WTC11 (cell line): Measurements from ENCODE around the gene NRBF2. TPM values are rescaled to one million over a fixed set of nuclear protein-coding genes. Genes with fewer than 3 reads are reported as not detected.

ENCODE experiments used
- ATAC-seq: fragments of 200-7000 bp; cut with Tn5 transposase; 2 replicates; pipeline ENCODE4 v1.10.0; 2021; ENCODE audit warnings: mild to moderate bottlenecking, moderate library complexity
- CTCF ChIA-PET: fragments of 300-600 bp; sonication (Branson Sonifier 250); formaldehyde crosslinking; loops from one replicate; lab custom pipeline; 2021; ENCODE audit warnings: antibody characterized with exemption; lab: Charles Lee
- POLR2A ChIA-PET: fragments of 350-600 bp; sonication (Branson Sonifier 250); formaldehyde crosslinking; loops from one replicate; lab custom pipeline; 2021; ENCODE audit warnings: antibody characterized with exemption; lab: Charles Lee
- DNase-seq: peaks from one replicate; pipeline ENCODE4 v3.0.0; 2021; ENCODE audit warnings: low spot score
- H3K27ac Mint-ChIP-seq: 2 replicates; pipeline ENCODE4 v1.8.0; 2021; ENCODE audit warnings: mixed read lengths
- H3K27me3 Mint-ChIP-seq: 2 replicates; pipeline ENCODE4 v1.8.0; 2021; ENCODE audit warnings: low read depth, mild to moderate bottlenecking, moderate library complexity, mixed read lengths
- H3K36me3 Mint-ChIP-seq: 2 replicates; pipeline ENCODE4 v1.8.0; 2021; ENCODE audit warnings: mixed read lengths
- H3K4me1 Mint-ChIP-seq: 2 replicates; pipeline ENCODE4 v1.8.0; 2022; ENCODE audit warnings: mixed read lengths
- H3K4me3 Mint-ChIP-seq: 2 replicates; pipeline ENCODE4 v1.8.0; 2021; ENCODE audit warnings: mild to moderate bottlenecking, moderate library complexity, mixed read lengths
- H3K9me3 Mint-ChIP-seq: 2 replicates; pipeline ENCODE4 v1.8.0; 2021; ENCODE audit warnings: mixed read lengths
- CBFB ChIP-seq: sonication (generic); formaldehyde crosslinking; IDR thresholded peaks from 2 replicates; pipeline ENCODE4 v1.8.1; 2022; ENCODE audit warnings: mild to moderate bottlenecking, low read depth, missing genetic modification reagents
- E2F1 ChIP-seq: sonication (generic); formaldehyde crosslinking; IDR thresholded peaks from 2 replicates; pipeline ENCODE4 v1.8.0; 2022; ENCODE audit warnings: mild to moderate bottlenecking, missing genetic modification reagents
- E2F5 ChIP-seq: sonication (generic); formaldehyde crosslinking; IDR thresholded peaks from 2 replicates; pipeline ENCODE4 v1.8.1; 2022; ENCODE audit warnings: mild to moderate bottlenecking, moderate library complexity, missing genetic modification reagents
- EMX1 ChIP-seq: fragments of 250-450 bp; sonication (Bioruptor Pico); IDR thresholded peaks from 2 replicates; pipeline ENCODE4 v1.8.0; 2021; ENCODE audit warnings: mild to moderate bottlenecking
- FOXK1 ChIP-seq: sonication (generic); formaldehyde crosslinking; IDR thresholded peaks from 2 replicates; pipeline ENCODE4 v1.8.0; 2022; ENCODE audit warnings: mild to moderate bottlenecking, moderate library complexity, missing genetic modification reagents
- FOXP4 ChIP-seq: sonication (generic); formaldehyde crosslinking; IDR thresholded peaks from 2 replicates; pipeline ENCODE4 v1.8.0; 2022; ENCODE audit warnings: mild to moderate bottlenecking, missing genetic modification reagents
- HMGA2 ChIP-seq: fragments of 250-450 bp; sonication (Bioruptor Pico); IDR thresholded peaks from 2 replicates; pipeline ENCODE4 v1.4.0; 2021; ENCODE audit warnings: mild to moderate bottlenecking, moderate library complexity
- NR3C1 ChIP-seq: sonication (generic); formaldehyde crosslinking; conservative IDR thresholded peaks from 2 replicates; pipeline ENCODE4 v1.8.1; 2023; ENCODE audit warnings: low read depth, mild to moderate bottlenecking, missing genetic modification reagents
- PRRX2 ChIP-seq: fragments of 250-450 bp; sonication (Bioruptor Pico); IDR thresholded peaks from 2 replicates; pipeline ENCODE4 v1.8.0; 2021; ENCODE audit warnings: mild to moderate bottlenecking
- SP1 ChIP-seq: sonication (generic); formaldehyde crosslinking; conservative IDR thresholded peaks from 2 replicates; pipeline ENCODE4 v1.8.1; 2022; ENCODE audit warnings: missing genetic modification reagents
- USF2 ChIP-seq: sonication (generic); formaldehyde crosslinking; IDR thresholded peaks from 2 replicates; pipeline ENCODE4 v1.8.1; 2023; ENCODE audit warnings: mild to moderate bottlenecking, missing genetic modification reagents, moderate library complexity
- ZBTB21 ChIP-seq: sonication (generic); formaldehyde crosslinking; IDR thresholded peaks from 2 replicates; pipeline ENCODE4 v1.8.1; 2023; ENCODE audit warnings: mild to moderate bottlenecking, missing genetic modification reagents, borderline replicate concordance
- ZBTB43 ChIP-seq: sonication (generic); formaldehyde crosslinking; IDR thresholded peaks from 2 replicates; pipeline ENCODE4 v1.8.1; 2023; ENCODE audit warnings: mild to moderate bottlenecking, missing genetic modification reagents
- ZNF219 ChIP-seq: sonication (generic); formaldehyde crosslinking; IDR thresholded peaks from 2 replicates; pipeline ENCODE4 v1.8.0; 2023; ENCODE audit warnings: missing genetic modification reagents, mild to moderate bottlenecking, borderline replicate concordance
- ZNF263 ChIP-seq: sonication (generic); formaldehyde crosslinking; IDR thresholded peaks from 2 replicates; pipeline ENCODE4 v1.8.1; 2022; ENCODE audit warnings: low read depth, mild to moderate bottlenecking, moderate library complexity, missing genetic modification reagents
- ZNF532 ChIP-seq: fragments of 250-450 bp; sonication (Bioruptor Pico); IDR thresholded peaks from 2 replicates; pipeline ENCODE4 v1.9.0; 2021; ENCODE audit warnings: mild to moderate bottlenecking, borderline replicate concordance
- ZNF671 ChIP-seq: fragments of 250-450 bp; sonication (Bioruptor Pico); IDR thresholded peaks from 2 replicates; pipeline ENCODE4 v1.8.0; 2021; ENCODE audit warnings: mild to moderate bottlenecking
- ZSCAN18 ChIP-seq: fragments of 250-450 bp; sonication (Bioruptor Pico); IDR thresholded peaks from 2 replicates; pipeline ENCODE4 v2.1.2; 2022; ENCODE audit warnings: mild to moderate bottlenecking, moderate library complexity
- total RNA-seq: library from RNA; stranded (reverse); gene quantifications from 3 replicates; pipeline ENCODE4 v1.2.3, GENCODE V29; 2021

Gene NRBF2
- total RNA-seq, 1 experiment from 2014 or later, result 25.9 TPM

GRCh38 chr10:63143987-63144386 lies 10.9 kb downstream of the NRBF2 start:
- Mint-ChIP-seq H3K4me1 (peaks cover 19% of the 10 kb centered on the region), H3K9me3 (no peaks in the 10 kb centered on the region), H3K36me3 (peaks cover 11% of the 10 kb centered on the region), H3K27me3 (no peaks in the 10 kb centered on the region), H3K27ac (peak overlapping the region; percentile 89; the same call in 1 of the 2 replicates), H3K4me3 (no peak overlapping the region)
- TF ChIP-seq ZNF263 (CRISPR knock-in tag) (no peak), USF2 (CRISPR knock-in tag) (no peak)
- ATAC-seq (no peak), DNase-seq (no peak)
- POLR2A ChIA-PET, result no interaction called here
- CTCF ChIA-PET, result interaction anchor here (0.7 kb wide), 1 partner anchor 17 kb away, joined by 4 read pairs; no protein-coding TSS in a partner anchor

GRCh38 chr10:63145782-63146181 lies 12.7 kb downstream of the NRBF2 start:
- no peak overlapping the region for H3K27ac Mint-ChIP-seq
- ATAC-seq (no peak), DNase-seq (no peak)
- peaks cover 13% of the 10 kb centered on the region for H3K36me3 Mint-ChIP-seq
- no peaks in the 10 kb centered on the region for H3K9me3 Mint-ChIP-seq
- H3K27me3 Mint-ChIP-seq, result no peaks in the 10 kb centered on the region
- POLR2A ChIA-PET, result interaction anchor here (1.3 kb wide), 1 partner anchor 12 kb away, joined by 4 read pairs; the partner anchor contains the start of gene NRBF2
- H3K4me3 Mint-ChIP-seq, result no peak overlapping the region
- CTCF ChIA-PET, result interaction anchor here (1.1 to 3.2 kb wide), 5 partner anchors 9 to 654 kb away, joined by 3 to 11 read pairs (median 3); no protein-coding TSS in a partner anchor
- H3K4me1 Mint-ChIP-seq, result peaks cover 19% of the 10 kb centered on the region
- TF ChIP-seq FOXK1 (CRISPR knock-in tag) (no peak), ZNF532 (CRISPR knock-in tag) (no peak), USF2 (CRISPR knock-in tag) (no peak), PRRX2 (CRISPR knock-in tag) (no peak), CBFB (CRISPR knock-in tag) (no peak), ZBTB21 (no peak), ZNF671 (CRISPR knock-in tag) (no peak), NR3C1 (CRISPR knock-in tag) (no peak), SP1 (no peak), ZNF219 (CRISPR knock-in tag) (no peak), ZBTB43 (CRISPR knock-in tag) (no peak), EMX1 (no peak), HMGA2 (CRISPR knock-in tag) (no peak), ZSCAN18 (CRISPR knock-in tag) (no peak), E2F5 (no peak), E2F1 (CRISPR knock-in tag) (no peak), FOXP4 (CRISPR knock-in tag) (no peak)
